Activated CD4-positive, alpha-beta memory T cell treated with anti-CD3 and anti-CD28 coated beads, Interleukin-2, amount 10 ng/mL, durations not matched to agents 7 days and 5 days (primary cell): ENCODE data around the gene APMAP. TPM values are rescaled to one million over a fixed set of nuclear protein-coding genes. Genes with fewer than 3 reads are reported as not detected.

Experiments
- CTCF ChIA-PET: fragments of 350-600 bp; sonication (Branson Sonifier 250); formaldehyde crosslinking; loops from one replicate; lab custom pipeline; 2021; ENCODE audit warnings: antibody characterized with exemption, inconsistent platforms; lab: Charles Lee
- POLR2A ChIA-PET: fragments of 350-600 bp; sonication (Branson Sonifier 250); formaldehyde crosslinking; loops from one replicate; lab custom pipeline; 2021; ENCODE audit warnings: antibody characterized with exemption; lab: Charles Lee
- DNase-seq: peaks from one replicate; pipeline ENCODE4 v3.0.0-alpha.2; 2020
- H3K27ac Mint-ChIP-seq: one replicate; pipeline ENCODE4 v1.8.0; 2021; ENCODE audit warnings: mild to moderate bottlenecking, mixed read lengths
- H3K27me3 Mint-ChIP-seq: one replicate; pipeline ENCODE4 v1.8.0; 2021; ENCODE audit warnings: mixed read lengths
- H3K36me3 Mint-ChIP-seq: one replicate; pipeline ENCODE4 v1.8.0; 2021; ENCODE audit warnings: low read depth, mixed read lengths
- H3K4me1 Mint-ChIP-seq: one replicate; pipeline ENCODE4 v1.8.0; 2021; ENCODE audit warnings: mixed read lengths
- H3K4me3 Mint-ChIP-seq: one replicate; pipeline ENCODE4 v1.8.0; 2021; ENCODE audit warnings: mild to moderate bottlenecking, mixed read lengths
- H3K9me3 Mint-ChIP-seq: one replicate; pipeline ENCODE4 v1.8.0; 2021; ENCODE audit warnings: mixed read lengths
- total RNA-seq, 2 experiments: library from RNA; stranded (reverse); gene quantifications; one replicate each; pipeline ENCODE4 v1.2.3, GENCODE V29; 2021

Gene APMAP
- total RNA-seq, 2 experiments from 2014 or later: 44.1 to 46.5 TPM

DNA sequence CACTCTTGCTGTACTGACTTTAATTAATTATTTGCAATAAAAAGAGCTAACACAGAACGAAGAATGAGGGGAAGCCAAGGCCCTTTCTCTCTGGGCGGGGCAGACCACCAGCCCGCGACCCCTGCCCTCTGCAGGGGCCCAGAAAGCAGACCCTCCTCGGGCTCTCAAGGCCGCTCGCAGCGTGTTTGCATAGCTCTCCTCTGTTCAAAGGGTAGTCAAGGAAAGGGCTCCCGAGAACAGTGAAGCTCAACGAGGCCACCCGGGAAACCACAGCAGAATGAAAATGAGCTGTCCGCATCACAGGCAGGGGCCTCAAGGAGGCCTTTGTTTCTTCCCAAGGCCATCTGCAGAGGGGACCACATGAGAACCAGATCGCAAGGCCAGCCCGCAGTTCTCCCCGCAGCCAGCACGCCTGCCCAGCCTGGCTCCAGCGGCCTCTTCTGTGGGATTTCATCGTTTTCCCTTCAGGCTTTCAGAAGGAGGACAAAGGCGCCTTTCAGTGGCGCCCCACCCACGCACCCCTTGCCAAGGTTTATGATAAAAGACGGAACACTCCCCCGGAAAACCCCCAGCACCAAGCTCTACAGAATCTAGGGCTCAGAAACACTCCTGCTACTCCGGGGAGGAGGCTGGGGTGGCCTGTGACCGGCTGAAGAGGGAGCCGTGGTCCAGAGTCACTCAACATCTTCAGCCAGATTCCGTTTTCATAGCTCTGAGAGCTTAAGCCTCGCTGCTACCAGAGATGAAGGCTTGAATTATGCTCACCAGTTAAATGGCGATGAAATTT lies 40.1 kb upstream of the APMAP start:
- no peak overlapping the region for H3K27ac Mint-ChIP-seq
- ChIA-PET POLR2A (interaction anchor here (2.5 kb wide), 1 partner anchor 25 kb away, joined by 12 read pairs; the partner anchor contains the start of gene ACSS1), CTCF (no interaction called here)
- H3K4me3 Mint-ChIP-seq: no peak overlapping the region
- H3K4me1 Mint-ChIP-seq: peaks cover 22% of the 10 kb centered on the region
- H3K36me3 Mint-ChIP-seq: peaks cover 9% of the 10 kb centered on the region
- H3K27me3 Mint-ChIP-seq: no peaks in the 10 kb centered on the region
- no peaks in the 10 kb centered on the region for H3K9me3 Mint-ChIP-seq
- DNase-seq: no peak

DNA sequence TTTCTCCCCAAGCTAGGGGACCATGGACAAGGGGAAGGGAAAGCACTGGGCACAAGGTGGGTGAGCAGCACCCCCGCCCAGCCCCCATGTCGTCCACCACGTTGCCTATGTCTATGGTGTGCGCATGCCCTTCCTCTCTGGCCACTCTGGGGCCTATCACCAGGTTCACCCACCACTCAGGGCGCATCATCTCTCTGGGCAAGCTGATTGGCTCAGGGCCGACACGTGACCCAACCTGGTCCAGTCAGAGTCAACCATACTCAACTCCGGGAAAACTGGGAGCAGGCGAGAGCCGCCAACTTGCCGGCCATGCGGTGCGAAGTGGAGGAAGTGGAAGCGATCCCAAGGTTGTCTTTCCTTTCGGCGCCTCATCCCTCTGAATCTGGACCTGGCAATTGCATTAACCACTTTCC lies 39.5 kb upstream of the APMAP start:
- H3K4me3 Mint-ChIP-seq: no peak overlapping the region
- ChIA-PET CTCF (no interaction called here), POLR2A (interaction anchor here (2.5 kb wide), 1 partner anchor 25 kb away, joined by 12 read pairs; the partner anchor contains the start of gene ACSS1)
- no peak overlapping the region for H3K27ac Mint-ChIP-seq
- no peaks in the 10 kb centered on the region for H3K27me3 Mint-ChIP-seq
- peaks cover 12% of the 10 kb centered on the region for H3K36me3 Mint-ChIP-seq
- H3K9me3 Mint-ChIP-seq: no peaks in the 10 kb centered on the region
- DNase-seq: no peak
- H3K4me1 Mint-ChIP-seq: peaks cover 16% of the 10 kb centered on the region

GRCh38 chr20:25031241-25031640 lies 38.7 kb upstream of the APMAP start:
- no peak for DNase-seq
- Mint-ChIP-seq H3K27ac (no peak overlapping the region), H3K9me3 (no peaks in the 10 kb centered on the region), H3K36me3 (peaks cover 12% of the 10 kb centered on the region), H3K4me1 (peaks cover 8% of the 10 kb centered on the region), H3K4me3 (no peak overlapping the region), H3K27me3 (no peaks in the 10 kb centered on the region)
- ChIA-PET CTCF (no interaction called here), POLR2A (no interaction called here)

DNA sequence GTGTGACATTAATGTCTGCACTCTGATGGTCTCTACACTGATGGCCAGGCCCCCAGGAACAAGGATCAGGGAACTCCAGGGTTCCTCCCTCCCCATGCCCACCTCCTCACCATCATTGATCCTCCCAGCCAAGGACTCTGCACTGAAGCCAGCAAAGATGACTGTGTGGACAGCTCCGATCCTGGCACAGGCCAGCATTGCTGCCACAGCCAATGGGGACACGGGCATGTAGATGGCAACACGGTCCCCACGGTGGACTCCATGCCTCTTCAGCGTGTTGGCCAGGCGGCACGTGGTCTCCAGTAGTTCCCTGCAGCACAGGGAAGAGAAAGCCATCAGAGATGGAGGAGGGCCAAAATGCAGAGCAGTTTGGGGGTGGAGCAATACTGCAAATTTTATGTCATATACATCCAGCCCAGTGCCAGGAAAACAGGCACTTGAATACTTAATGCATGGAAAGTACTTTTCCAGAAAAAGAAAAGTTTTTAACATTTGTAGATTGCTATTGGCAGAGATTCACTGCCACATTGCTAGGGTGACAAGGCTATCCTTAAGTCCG lies 38.2 kb upstream of the APMAP start:
- Mint-ChIP-seq H3K36me3 (peaks cover 12% of the 10 kb centered on the region), H3K27ac (no peak overlapping the region), H3K4me3 (no peak overlapping the region), H3K9me3 (no peaks in the 10 kb centered on the region), H3K4me1 (peaks cover 3% of the 10 kb centered on the region), H3K27me3 (no peaks in the 10 kb centered on the region)
- ChIA-PET CTCF (no interaction called here), POLR2A (no interaction called here)
- no peak for DNase-seq

GRCh38 chr20:25030007-25030648 lies 37.6 kb upstream of the APMAP start:
- ChIA-PET CTCF (no interaction called here), POLR2A (no interaction called here)
- no peaks in the 10 kb centered on the region for H3K9me3 Mint-ChIP-seq
- H3K27ac Mint-ChIP-seq: no peak overlapping the region
- H3K4me3 Mint-ChIP-seq: no peak overlapping the region
- no peak for DNase-seq
- no peaks in the 10 kb centered on the region for H3K4me1 Mint-ChIP-seq
- H3K36me3 Mint-ChIP-seq: peaks cover 12% of the 10 kb centered on the region
- no peaks in the 10 kb centered on the region for H3K27me3 Mint-ChIP-seq

- Mint-ChIP-seq H3K36me3 (peaks cover 12% of the 10 kb centered on the region), H3K9me3 (no peaks in the 10 kb centered on the region), H3K27ac (no peak overlapping the region), H3K4me3 (no peak overlapping the region), H3K4me1 (no peaks in the 10 kb centered on the region), H3K27me3 (no peaks in the 10 kb centered on the region)
- DNase-seq: no peak
- CTCF ChIA-PET: no interaction called here
- POLR2A ChIA-PET: no interaction called here
Measured at GRCh38 chr20:25025986-25026605, 33.5 kb upstream of the APMAP start.

DNA sequence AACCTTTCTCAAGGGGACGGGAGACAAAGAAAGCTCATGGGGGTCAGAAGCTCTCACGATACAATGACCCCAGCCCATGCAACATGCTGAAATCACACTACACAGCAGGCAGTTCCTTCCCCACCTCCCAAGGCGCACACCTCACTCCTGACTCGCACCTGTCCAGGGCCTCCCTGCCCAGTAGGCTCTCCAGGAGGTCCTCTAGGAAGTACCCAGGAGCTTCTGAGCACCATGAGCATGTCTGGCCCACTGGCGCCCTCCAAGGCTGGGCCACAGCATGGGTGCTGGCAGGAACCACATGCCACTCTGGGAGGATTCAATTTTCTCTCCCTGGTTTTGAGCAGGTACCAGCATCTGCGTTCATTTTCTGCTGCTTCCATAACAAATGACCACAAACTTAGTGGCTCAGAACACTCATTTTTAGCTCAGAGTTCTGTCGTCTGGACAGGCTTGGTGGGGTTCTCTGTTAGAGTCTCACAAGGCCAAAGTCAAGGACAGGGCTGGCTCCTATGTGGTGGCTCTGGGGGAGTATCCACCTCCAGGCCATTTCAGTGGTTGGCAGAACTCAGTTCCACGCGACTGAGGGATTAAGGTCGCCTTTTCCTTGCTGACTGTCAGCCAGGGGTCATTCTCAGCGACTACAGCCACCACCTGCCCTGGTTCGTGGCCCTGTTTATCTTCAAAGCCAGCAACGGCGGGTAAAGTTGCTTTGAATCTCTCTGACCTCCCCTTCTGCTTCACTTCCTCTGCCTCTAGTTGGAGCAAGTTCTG lies 32.7 kb upstream of the APMAP start:
- Mint-ChIP-seq H3K4me1 (no peaks in the 10 kb centered on the region), H3K27me3 (no peaks in the 10 kb centered on the region), H3K9me3 (no peaks in the 10 kb centered on the region), H3K4me3 (no peak overlapping the region), H3K27ac (no peak overlapping the region), H3K36me3 (peaks cover 9% of the 10 kb centered on the region)
- POLR2A ChIA-PET: no interaction called here
- no peak for DNase-seq
- CTCF ChIA-PET: no interaction called here

DNA sequence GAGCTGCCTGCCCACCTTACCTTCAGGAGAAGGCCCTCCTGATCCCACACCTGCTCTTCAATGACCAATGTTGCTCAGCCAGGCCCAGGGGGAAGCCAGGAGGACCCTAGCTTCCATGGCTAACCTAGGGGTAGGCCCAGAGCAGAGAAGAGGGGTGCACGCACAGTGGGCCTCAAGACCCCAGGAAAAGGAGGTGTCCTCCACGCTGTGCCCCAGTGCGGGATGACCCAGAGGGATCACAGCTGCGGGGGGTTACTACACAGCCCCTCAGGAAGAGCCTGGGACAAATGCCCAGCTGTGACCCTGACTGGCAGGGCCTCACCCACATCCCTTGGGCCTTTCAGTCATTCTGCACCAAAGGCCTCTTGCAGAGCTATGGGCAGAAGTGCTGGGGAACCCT lies 31.6 kb upstream of the APMAP start:
- peaks cover 4% of the 10 kb centered on the region for H3K36me3 Mint-ChIP-seq
- no peak overlapping the region for H3K27ac Mint-ChIP-seq
- H3K4me3 Mint-ChIP-seq: no peak overlapping the region
- ChIA-PET CTCF (no interaction called here), POLR2A (interaction anchor here (0.7 to 0.8 kb wide), 2 partner anchors 29 to 65 kb away, joined by 3 read pairs; no protein-coding TSS in a partner anchor)
- DNase-seq: no peak
- H3K27me3 Mint-ChIP-seq: no peaks in the 10 kb centered on the region
- no peaks in the 10 kb centered on the region for H3K9me3 Mint-ChIP-seq
- no peaks in the 10 kb centered on the region for H3K4me1 Mint-ChIP-seq

GRCh38 chr20:25023356-25023755 lies 30.8 kb upstream of the APMAP start:
- Mint-ChIP-seq H3K9me3 (no peaks in the 10 kb centered on the region), H3K4me3 (no peak overlapping the region), H3K27ac (no peak overlapping the region), H3K27me3 (no peaks in the 10 kb centered on the region), H3K36me3 (peaks cover 4% of the 10 kb centered on the region), H3K4me1 (no peaks in the 10 kb centered on the region)
- ChIA-PET POLR2A (interaction anchor here (0.7 kb wide), 1 partner anchor 66 kb away, joined by 3 read pairs; no protein-coding TSS in a partner anchor), CTCF (no interaction called here)
- DNase-seq: no peak

GRCh38 chr20:25022680-25023079 lies 30.1 kb upstream of the APMAP start:
- Mint-ChIP-seq H3K4me1 (no peaks in the 10 kb centered on the region), H3K27me3 (no peaks in the 10 kb centered on the region), H3K4me3 (no peak overlapping the region), H3K36me3 (peaks cover 4% of the 10 kb centered on the region), H3K9me3 (no peaks in the 10 kb centered on the region), H3K27ac (no peak overlapping the region)
- CTCF ChIA-PET: no interaction called here
- POLR2A ChIA-PET: no interaction called here
- no peak for DNase-seq

DNA sequence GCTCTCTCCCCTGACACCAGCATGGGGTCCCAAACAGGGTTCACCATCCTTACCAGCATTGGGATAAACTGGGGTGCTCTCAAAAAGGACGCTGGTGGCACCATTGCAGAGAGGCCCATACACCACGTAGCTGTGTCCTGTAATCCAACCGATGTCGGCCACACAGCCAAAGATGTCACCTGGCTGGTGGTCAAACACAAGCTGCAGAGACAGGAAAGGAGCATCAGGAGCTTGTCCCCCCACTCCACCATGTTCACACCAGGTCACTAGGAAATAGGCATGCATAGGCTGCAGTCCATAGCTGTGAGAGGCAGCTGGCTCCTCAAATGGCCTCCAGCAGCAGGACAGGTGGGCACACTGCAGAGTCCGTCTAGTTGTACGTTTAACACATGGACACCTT lies 28.8 kb upstream of the APMAP start:
- H3K27me3 Mint-ChIP-seq: no peaks in the 10 kb centered on the region
- POLR2A ChIA-PET: no interaction called here
- DNase-seq: no peak

DNA sequence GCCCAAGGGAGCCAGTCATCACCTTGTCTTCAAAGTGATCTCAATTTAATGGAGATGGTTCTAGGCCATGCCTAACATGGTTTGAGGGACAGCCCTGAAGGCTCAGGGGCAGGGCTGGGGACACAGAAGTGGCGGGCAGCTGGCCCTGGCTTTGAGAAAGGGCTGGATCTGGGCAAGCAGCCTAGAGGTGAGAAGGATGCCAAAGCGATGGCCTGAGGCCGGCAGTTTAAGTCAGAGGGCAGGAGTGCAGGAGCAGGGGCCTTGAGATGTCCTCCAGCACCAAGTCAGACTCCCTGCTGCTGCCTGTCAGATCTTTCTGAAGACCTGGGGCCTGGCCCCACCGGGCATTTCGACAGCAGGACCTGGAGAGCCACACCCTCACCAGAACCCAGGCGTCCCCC lies 28.4 kb upstream of the APMAP start:
- H3K9me3 Mint-ChIP-seq: no peaks in the 10 kb centered on the region
- DNase-seq: no peak
- no peak overlapping the region for H3K4me3 Mint-ChIP-seq
- ChIA-PET POLR2A (no interaction called here), CTCF (no interaction called here)
- H3K27ac Mint-ChIP-seq: no peak overlapping the region
- no peaks in the 10 kb centered on the region for H3K27me3 Mint-ChIP-seq
- H3K4me1 Mint-ChIP-seq: no peaks in the 10 kb centered on the region
- H3K36me3 Mint-ChIP-seq: no peaks in the 10 kb centered on the region

More for the DNA sequence above, 28.8 kb upstream of the APMAP start:
- Mint-ChIP-seq H3K9me3 (no peaks in the 10 kb centered on the region), H3K27ac (no peak overlapping the region), H3K4me3 (no peak overlapping the region), H3K4me1 (no peaks in the 10 kb centered on the region), H3K36me3 (no peaks in the 10 kb centered on the region)
- CTCF ChIA-PET: no interaction called here
